IMR-90 (cell line): ENCODE measurements around the gene GMCL1. TPM values are rescaled to one million over a fixed set of nuclear protein-coding genes. Genes with fewer than 3 reads are reported as not detected.

Source experiments
- ATAC-seq: fragments of 200-7000 bp; cut with Tn5 transposase; 2 replicates; pipeline ENCODE4 v1.9.1; 2020; ENCODE audit warnings: low read depth, mild to moderate bottlenecking, moderate library complexity
- BruUV-seq: library from RNA; stranded (reverse); fragments of 400-500 nt; replicated peaks from 2 replicates; lab custom pipeline; 2021; lab: Mats Ljungman, UMichigan
- CTCF ChIA-PET: fragments of 300-600 bp; formaldehyde crosslinking; extraction: SDS; loops from one replicate; lab custom pipeline; 2021; ENCODE audit warnings: antibody characterized with exemption; lab: Yijun Ruan, JAX
- POLR2A ChIA-PET: fragments of 300-600 bp; sonication (Branson Sonifier 250); formaldehyde crosslinking; loops from one replicate; lab custom pipeline; 2022; ENCODE audit warnings: antibody characterized with exemption; ENCODE audit not compliant: unreplicated experiment; lab: Charles Lee
- DNase-seq: peaks from one replicate; pipeline ENCODE4 v3.0.0; 2013
- H2AFZ ChIP-seq: replicated peaks from 2 replicates; pipeline ENCODE3; 2013; ENCODE audit warnings: low read length, mild to moderate bottlenecking; ENCODE audit not compliant: poor library complexity
- H2AK5ac ChIP-seq: 2 replicates; pipeline ENCODE4 v1.6.1; 2013; ENCODE audit warnings: low read depth, low read length, inconsistent platforms
- H2AK9ac ChIP-seq: replicated peaks from 2 replicates; pipeline ENCODE3; 2013; ENCODE audit warnings: mild to moderate bottlenecking, low read depth, low read length, moderate library complexity; ENCODE audit not compliant: poor library complexity
- H2BK120ac ChIP-seq: 2 replicates; pipeline ENCODE4 v1.6.1; 2013; ENCODE audit warnings: low read depth, low read length, inconsistent platforms
- H2BK15ac ChIP-seq: 3 replicates; pipeline ENCODE4 v1.6.1; 2013; ENCODE audit warnings: low read depth, low read length, inconsistent platforms
- H2BK20ac ChIP-seq: 2 replicates; pipeline ENCODE4 v1.6.1; 2013; ENCODE audit warnings: low read depth, mild to moderate bottlenecking, inconsistent platforms, low read length, moderate library complexity
- H2BK5ac ChIP-seq: 2 replicates; pipeline ENCODE4 v1.6.1; 2013; ENCODE audit warnings: mild to moderate bottlenecking, low read depth, low read length, inconsistent platforms; ENCODE audit not compliant: poor library complexity, severe bottlenecking
- H3K14ac ChIP-seq: replicated peaks from 2 replicates; pipeline ENCODE4 v1.6.1; 2013; ENCODE audit warnings: low read depth, low read length, inconsistent platforms
- H3K18ac ChIP-seq: 2 replicates; pipeline ENCODE4 v1.6.1; 2013; ENCODE audit warnings: low read depth, low read length, control low read depth
- H3K23ac ChIP-seq: 2 replicates; pipeline ENCODE4 v1.6.1; 2013; ENCODE audit warnings: low read depth, low read length, inconsistent platforms
- H3K27ac ChIP-seq: 2 replicates; pipeline ENCODE4 v1.5.1; 2013; ENCODE audit warnings: mild to moderate bottlenecking, control low read depth, low read length; ENCODE audit not compliant: insufficient read depth
- H3K27me3 ChIP-seq: 2 replicates; pipeline ENCODE4 v1.6.1; 2013; ENCODE audit warnings: low read length; ENCODE audit not compliant: control insufficient read depth, insufficient read depth
- H3K36me3 ChIP-seq: 2 replicates; pipeline ENCODE4 v1.6.1; 2013; ENCODE audit warnings: low read length, mixed read lengths; ENCODE audit not compliant: control insufficient read depth, insufficient read depth
- H3K4ac ChIP-seq: 2 replicates; pipeline ENCODE4 v1.6.1; 2013; ENCODE audit warnings: low read depth, low read length, inconsistent platforms
- H3K4me1 ChIP-seq: 2 replicates; pipeline ENCODE4 v1.6.1; 2013; ENCODE audit warnings: low read length, mixed read lengths; ENCODE audit not compliant: control insufficient read depth, insufficient read depth
- H3K4me2 ChIP-seq: 2 replicates; pipeline ENCODE4 v1.6.1; 2013; ENCODE audit warnings: low read depth, mild to moderate bottlenecking, control low read depth, low read length, moderate library complexity
- H3K4me3 ChIP-seq: 2 replicates; pipeline ENCODE4 v1.5.1; 2013; ENCODE audit warnings: low read depth, mild to moderate bottlenecking, control low read depth, low read length, moderate library complexity; ENCODE audit not compliant: insufficient read depth
- H3K56ac ChIP-seq: 2 replicates; pipeline ENCODE4 v1.6.1; 2013; ENCODE audit warnings: low read length, inconsistent platforms; ENCODE audit not compliant: insufficient read depth; ENCODE audit errors: extremely low read depth
- H3K79me1 ChIP-seq, 2 experiments: 2 replicates each; pipeline ENCODE4 v1.6.1; 2013; ENCODE audit warnings: low read length in 2 of 2, inconsistent platforms in 1 of 2, low read depth in 1 of 2
- H3K9ac ChIP-seq: 2 replicates; pipeline ENCODE4 v1.6.1; 2013; ENCODE audit warnings: low read depth, low read length, control low read depth
- H3K9me1 ChIP-seq: 2 replicates; pipeline ENCODE4 v1.6.1; 2013; ENCODE audit warnings: low read length, inconsistent platforms; ENCODE audit not compliant: insufficient read depth
- H3K9me3 ChIP-seq: 2 replicates; pipeline ENCODE4 v1.6.1; 2013; ENCODE audit warnings: low read length; ENCODE audit not compliant: control insufficient read depth, insufficient read depth
- H4K20me1 ChIP-seq: 2 replicates; pipeline ENCODE4 v1.6.1; 2013; ENCODE audit warnings: low read length, inconsistent platforms; ENCODE audit not compliant: insufficient read depth
- H4K5ac ChIP-seq: 2 replicates; pipeline ENCODE4 v1.6.1; 2013; ENCODE audit warnings: mild to moderate bottlenecking, low read depth, low read length, control low read depth
- H4K8ac ChIP-seq, 2 experiments: 2 replicates each; pipeline ENCODE4 v1.6.1; 2013; ENCODE audit warnings: low read depth in 2 of 2, low read length in 2 of 2, control low read depth in 1 of 2, inconsistent platforms in 1 of 2
- H4K91ac ChIP-seq: 2 replicates; pipeline ENCODE4 v1.6.1; 2013; ENCODE audit warnings: low read depth, low read length, inconsistent platforms; ENCODE audit not compliant: insufficient read depth
- ELK1 ChIP-seq: fragments of 150-350 bp; IDR thresholded peaks from 2 replicates; pipeline ENCODE4 v1.6.1; 2016; ENCODE audit warnings: low read depth, mild to moderate bottlenecking, low read length, moderate library complexity, borderline replicate concordance
- dilution Hi-C: fragments of 300-500 bp; cut with HindIII; formaldehyde crosslinking; loops from one replicate; pipeline ENCODE4 v1.14.3; 2018; ENCODE audit warnings: low sequenced_read_pairs; ENCODE audit not compliant: unreplicated experiment
- in situ Hi-C: fragments of 300-500 bp; cut with MboI; formaldehyde crosslinking; loops from 3 replicates; pipeline ENCODE4 v1.14.3; 2019; ENCODE audit warnings: low sequenced_read_pairs, inconsistent platforms, mixed read lengths
- intact Hi-C: fragments of 100-400 bp; cut with micrococcal nuclease; formaldehyde crosslinking; loops from 2 replicates; pipeline ENCODE4 v1.10.0; 2022
- polyA plus RNA-seq, 3 experiments: library from polyadenylated mRNA; depleted of rRNA; stranded (reverse); fragments of >200 nt; gene quantifications; 2 replicates each; pipeline ENCODE4 v1.2.3, GENCODE V29; 2012; ENCODE audit warnings: low replicate concordance in 1 of 3
- total RNA-seq: library from RNA; depleted of rRNA; stranded (reverse); fragments of >200 nt; gene quantifications from 2 replicates; pipeline ENCODE4 v1.2.3, GENCODE V29; 2012

The GMCL1 gene
- total and polyA plus RNA-seq, 2 of the 4 experiments (the other 2 are of a cell fraction), result 2.8 to 3.4 TPM

GRCh38 chr2:69843993-69844392, 14.5 kb downstream of the GMCL1 start:
- dilution Hi-C loops (no loop called here), intact Hi-C loops (no loop called here), in situ Hi-C loops (no loop called here)
- no peak for DNase-seq
- Histone ChIP-seq H4K5ac (no peak overlapping the region), H2AK5ac (no peak overlapping the region), H3K4me1 (no peaks in the 10 kb centered on the region), H2BK5ac (no peak overlapping the region), H3K23ac (no peak overlapping the region), H3K36me3 (peaks cover 12% of the 10 kb centered on the region), H2AFZ (no peak overlapping the region), H3K9ac (no peak overlapping the region), H3K4me3 (no peak overlapping the region), H3K56ac (no peak overlapping the region), H3K9me1 (peaks cover 3% of the 10 kb centered on the region), H3K27ac (no peak overlapping the region), H2BK120ac (no peak overlapping the region), H3K9me3 (no peaks in the 10 kb centered on the region), H2AK9ac (no peak overlapping the region), H3K79me1 (peaks cover 0 to 4% of the 10 kb centered on the region in 2 experiments; a peak in 2 of 4 replicates), H4K91ac (no peak overlapping the region), H3K4me2 (no peak overlapping the region), H3K14ac (no peak overlapping the region), H3K4ac (no peak overlapping the region), H4K8ac (no peak overlapping the region), H2BK15ac (no peak overlapping the region), H3K27me3 (no peaks in the 10 kb centered on the region), H2BK20ac (no peak overlapping the region), H3K18ac (no peak overlapping the region), H4K20me1 (no peaks in the 10 kb centered on the region)
- ATAC-seq, result no peak
- BruUV-seq, result no TSS peak
- no peak for TF ChIP-seq ELK1
- ChIA-PET POLR2A (no interaction called here), CTCF (no interaction called here)
